NCI-H2081 treated with DMSO at 0.1 percent for 48 hours (cell line): ENCODE measurements around the gene SPEN.
"Not testable (repeated sequence)": the region's sequence is repeated elsewhere in the genome, so short reads cannot be mapped to it uniquely, and the experiment has no call there.

Source experiments
- DNase-seq: peaks from one replicate; lab custom pipeline; 2025; lab: John Stamatoyannopoulos, UW

Gene SPEN

GRCh38 chr1:15858069-15858670 is 10.7 kb downstream of the SPEN start:
- no peak for DNase-seq

DNA sequence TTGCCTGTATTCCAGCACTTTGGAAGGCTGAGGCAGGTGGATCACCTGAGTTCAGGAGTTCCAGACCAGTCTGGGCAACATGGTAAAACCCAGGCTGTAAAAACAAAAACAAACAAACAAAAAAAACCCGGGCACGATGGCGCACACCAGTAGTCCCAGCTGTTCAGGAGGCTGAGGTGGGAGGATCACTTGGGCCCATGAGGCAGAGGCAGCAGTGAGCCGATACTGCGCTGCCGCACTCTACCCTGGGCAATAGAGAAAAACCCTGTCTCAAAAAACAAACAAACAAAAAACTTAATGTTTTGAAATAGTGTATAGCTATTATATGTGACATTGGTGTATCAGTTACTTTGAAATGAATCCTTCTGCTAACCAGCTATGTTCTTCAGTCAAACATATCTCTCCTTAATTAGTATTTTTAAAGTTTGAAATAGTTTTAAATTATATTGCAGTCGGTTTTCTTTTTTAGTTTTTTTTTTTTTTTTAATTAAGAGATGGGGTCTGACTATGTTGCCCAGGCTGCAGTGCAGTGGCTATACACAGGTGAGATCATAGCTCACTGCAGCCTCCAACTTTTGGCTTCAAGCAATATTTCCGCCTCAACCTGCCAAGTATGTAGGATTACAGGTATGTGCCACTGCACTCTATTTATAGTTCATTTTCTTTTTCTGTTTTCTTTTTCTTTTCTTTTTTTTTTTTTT is 11.3 kb downstream of the SPEN start:
- DNase-seq = no peak

GRCh38 chr1:15863156-15863901 is 15.8 kb downstream of the SPEN start:
- DNase-seq = no peak

DNA sequence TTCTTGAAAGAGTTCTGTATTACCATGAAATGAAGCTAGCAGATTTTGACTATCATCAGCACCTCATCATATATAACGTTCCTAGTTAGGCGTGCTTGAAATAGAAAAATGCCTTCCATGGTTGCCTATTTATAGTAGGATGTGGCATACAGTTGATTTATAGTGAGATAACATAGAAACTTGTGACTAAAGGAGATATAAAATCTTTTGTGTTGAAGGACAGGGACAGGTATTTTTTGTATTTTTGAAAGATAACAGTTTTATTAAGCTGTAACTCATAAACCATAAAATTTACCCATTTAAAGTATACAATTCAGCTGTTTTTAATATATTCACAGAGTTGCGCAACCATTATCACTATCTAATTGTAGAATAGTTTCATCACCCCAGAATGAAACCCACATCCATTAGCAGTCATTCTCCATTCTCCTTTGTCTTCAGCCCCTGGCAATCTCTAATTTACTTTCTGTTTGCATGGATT is 19.3 kb downstream of the SPEN start:
- no peak for DNase-seq

GRCh38 chr1:15867288-15867687 is 19.8 kb downstream of the SPEN start:
- DNase-seq = no peak

DNA sequence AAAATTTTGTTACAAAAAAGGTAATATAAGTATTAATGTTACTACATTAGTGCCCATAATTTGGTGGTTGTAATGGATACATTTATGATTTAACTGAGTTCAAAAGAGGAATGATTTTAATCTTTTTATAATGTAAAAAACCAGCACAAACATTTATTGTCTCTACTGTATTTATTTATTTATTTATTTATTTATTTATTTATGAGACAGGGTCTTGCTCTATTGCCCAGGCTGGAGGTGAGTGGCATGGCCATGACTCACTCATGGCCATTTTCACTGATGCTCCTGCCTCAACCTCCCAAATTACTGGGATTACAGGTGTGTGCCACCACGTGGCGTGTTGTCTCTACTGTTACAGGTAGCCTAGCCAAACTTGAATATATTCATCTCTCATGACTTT is 21.9 kb downstream of the SPEN start:
- no peak for DNase-seq

DNA sequence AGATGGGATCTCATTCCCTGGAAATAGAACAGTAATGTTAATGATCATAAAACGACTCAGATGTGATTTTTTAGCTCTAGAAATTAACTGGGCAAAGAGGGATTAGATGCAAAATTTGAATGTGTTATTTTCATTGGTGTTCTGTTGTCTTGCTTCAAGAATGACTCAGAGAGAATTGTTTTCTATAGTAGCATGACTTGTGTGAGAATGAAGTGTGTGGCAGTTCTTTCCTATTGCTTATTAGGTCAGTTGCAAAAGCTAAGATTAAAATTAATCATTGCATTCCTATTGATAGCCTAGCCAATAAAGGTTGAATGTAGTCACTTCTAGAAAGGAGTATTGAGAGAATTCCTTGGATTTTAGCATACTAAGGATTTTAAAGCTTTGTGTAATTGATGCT is 22.9 kb downstream of the SPEN start:
- no peak for DNase-seq

DNA sequence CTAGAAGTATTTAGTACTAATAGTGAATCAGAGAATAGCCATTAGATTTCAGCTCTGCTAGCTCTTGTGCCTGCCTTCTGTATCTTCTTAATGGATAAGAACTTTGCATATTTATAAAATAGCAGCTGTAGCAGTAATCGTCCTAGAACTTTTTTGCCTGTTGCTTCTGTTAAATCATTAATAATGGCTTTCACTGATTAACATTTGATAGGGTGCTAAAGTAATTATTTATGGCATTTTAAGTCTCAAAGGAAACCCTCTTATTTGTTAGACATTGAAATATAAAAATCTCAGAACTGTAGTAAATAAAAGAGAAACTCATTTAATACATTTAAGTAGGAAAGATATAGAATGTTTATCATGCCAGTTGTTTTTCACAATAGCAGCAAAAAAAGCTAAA is 27.0 kb downstream of the SPEN start:
- DNase-seq = no peak

GRCh38 chr1:15876357-15877055 is 29.0 kb downstream of the SPEN start:
- DNase-seq = no peak

DNA sequence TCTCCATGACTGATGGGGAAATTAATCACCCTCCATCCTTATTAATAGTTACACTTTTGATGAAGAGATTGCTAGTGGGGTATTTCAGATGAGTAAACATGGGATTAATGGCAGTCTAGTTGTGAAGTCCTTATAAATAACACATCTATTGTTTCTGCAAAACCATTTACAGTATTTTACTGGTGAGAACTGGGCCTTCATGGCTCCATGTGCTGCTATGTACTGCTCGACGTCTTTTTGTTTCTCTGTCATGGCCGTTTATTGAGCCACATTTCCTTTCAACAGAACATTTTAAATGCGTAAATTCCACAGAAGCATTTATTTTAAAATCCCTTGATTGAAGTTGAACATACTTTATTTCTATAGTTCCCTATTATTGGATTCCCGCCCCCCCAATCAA is 34.5 kb downstream of the SPEN start:
- DNase-seq = no peak

- DNase-seq = no peak
These were observed 35.2 kb downstream of the SPEN start for GRCh38 chr1:15882665-15883064.

GRCh38 chr1:15883326-15883725 is 35.8 kb downstream of the SPEN start:
- no peak for DNase-seq

- no peak for DNase-seq
These were observed 37.0 kb downstream of the SPEN start for GRCh38 chr1:15884477-15884876.

DNA sequence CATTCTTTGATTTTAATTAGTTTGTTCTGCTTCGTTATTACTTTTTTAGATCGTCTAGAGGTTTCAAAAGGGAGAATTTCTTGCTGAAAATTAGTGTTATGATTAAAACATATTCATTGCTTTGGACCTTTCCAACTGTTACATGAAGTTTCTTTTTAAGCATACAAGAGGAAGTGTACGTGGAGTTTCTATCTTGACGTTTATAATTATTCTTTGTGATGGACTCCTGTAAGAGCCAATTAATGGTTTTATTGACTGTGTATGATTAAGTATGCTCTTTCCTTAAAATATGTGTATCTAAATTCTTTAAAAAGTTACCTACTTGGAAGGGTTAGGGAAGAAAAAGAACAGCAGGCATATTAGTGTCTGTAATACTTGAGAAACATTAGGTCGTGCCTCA is 37.8 kb downstream of the SPEN start:
- no peak for DNase-seq

DNA sequence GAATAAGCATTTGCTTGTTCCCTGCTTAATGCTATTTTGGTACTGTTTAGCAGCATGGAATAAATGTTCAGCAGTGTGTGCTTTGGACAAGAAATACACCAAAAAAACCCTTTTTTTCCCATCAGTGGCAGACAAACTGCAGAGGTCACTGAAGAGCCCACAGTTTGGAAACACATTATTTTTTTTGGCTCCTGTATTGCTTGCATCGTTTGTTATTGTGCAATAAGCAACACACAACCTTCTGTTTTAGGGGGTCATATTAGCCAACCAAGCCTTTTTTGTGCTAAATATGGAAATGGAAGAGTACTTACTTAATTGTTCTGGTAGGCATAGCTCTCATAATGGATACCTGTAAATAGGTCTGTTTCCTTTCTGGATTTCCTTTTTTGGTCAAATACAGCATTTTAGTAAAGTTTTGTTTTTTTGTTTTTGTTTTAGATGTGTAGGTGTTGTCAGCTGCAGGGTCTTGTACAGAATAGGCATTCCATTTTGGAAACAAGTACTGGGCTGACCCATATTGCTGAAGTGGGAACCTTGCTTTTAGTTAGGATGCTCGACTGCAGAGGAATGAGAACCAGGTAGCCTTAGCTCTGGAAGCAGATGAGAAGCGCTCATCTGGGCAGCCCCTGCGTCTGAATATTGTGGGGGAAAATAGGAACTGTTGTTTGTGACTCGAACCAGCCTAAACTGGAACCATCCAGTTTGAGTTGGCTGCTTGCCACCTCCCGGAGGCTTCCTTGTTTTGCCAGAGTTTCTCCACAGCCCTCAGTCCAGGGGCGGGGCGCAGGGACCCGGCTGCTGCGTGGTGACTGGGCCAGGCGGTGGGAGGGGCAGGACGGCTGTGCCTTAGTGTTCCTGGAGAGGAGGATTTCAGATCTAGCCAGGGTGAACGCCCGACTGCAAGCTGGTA is 38.4 kb downstream of the SPEN start:
- DNase-seq = peak; percentile 56

DNA sequence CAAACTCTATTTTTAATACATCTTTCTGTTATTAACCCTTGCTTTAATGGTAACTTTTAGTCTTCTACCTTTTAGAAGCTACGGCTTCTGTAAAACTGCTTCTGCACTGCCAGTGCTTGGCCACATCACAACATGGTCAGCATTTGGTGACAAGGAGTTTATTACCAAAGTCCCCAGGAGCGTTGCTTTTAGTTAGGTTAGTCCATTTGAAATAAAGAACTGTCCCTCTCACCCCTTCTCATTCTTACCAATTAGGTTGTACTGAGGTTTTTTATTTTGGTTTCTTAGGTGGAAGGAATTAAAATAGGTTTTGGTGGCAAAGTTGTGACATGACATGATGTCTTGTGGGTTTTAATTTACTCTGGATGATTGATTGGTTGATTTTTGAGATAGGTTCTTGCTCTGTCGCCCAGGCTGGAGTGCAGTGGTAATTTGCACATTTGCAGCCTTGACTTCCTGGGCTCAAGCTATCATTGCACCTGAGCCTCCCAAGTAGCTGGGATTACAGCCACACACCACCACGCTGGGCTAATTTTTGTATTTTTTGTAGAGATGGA is 39.2 kb downstream of the SPEN start:
- DNase-seq = no peak

GRCh38 chr1:15892857-15893599 is 45.5 kb downstream of the SPEN start:
- DNase-seq = not testable (repeated sequence)

DNA sequence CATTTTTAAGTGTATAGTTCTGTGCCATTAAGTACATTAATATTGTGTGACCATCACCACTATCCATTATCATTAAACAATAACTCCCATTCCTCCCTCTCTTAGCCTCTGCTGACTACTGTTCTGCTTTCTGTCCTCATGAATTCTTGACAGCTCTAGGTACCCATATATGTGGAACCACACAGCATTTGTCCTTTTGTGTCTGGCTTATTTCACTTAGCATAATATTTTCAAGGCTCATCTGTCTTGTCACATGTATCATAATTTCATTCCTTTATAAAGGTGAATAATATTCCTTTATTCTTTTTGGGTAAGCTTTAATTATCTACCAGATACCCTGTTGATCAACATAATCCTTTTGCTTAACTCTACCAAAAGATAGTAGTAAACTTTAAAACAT is 47.7 kb downstream of the SPEN start:
- DNase-seq = no peak

DNA sequence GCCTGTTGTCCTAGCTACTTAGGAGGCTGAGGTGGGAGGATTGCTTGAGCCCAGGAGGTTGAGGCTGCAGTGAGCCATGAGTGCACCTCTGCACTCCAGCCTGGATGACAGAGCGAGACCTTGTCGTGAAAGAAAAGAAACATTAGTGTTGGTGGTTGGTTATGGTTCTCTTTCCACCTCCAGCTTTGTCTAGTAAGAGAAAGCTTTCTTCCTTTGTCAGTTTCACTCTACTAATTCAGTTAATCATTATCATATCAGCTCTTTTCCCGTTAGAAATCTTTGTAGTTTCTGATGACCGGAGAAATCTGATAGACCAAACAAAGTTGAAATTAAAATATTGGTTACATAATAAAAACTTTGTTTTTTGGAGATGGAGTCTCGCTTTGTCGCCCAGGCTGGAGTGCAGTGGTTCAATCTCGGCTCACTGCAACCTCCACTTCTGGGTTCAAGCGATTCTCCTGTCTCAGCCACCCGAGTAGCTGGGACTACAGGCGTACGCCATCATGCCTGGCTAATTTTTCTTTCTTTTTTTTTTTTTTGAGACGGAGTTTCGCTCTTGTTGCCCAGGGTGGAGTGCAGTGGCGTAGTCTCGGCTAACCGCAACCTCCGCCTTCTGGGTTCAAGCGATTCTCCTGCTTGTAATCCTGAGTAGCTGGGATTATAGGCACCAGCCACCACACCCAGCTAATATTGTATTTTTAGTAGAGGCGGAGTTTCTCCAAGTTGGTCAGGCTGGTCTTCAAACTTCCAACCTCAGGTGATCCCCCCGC is 49.5 kb downstream of the SPEN start:
- DNase-seq = not testable (repeated sequence)

- DNase-seq = no peak
These were observed 51.8 kb downstream of the SPEN start for GRCh38 chr1:15899266-15899665.
